Measurements from ENCODE around the gene TEX14. TPM values are rescaled to one million over a fixed set of nuclear protein-coding genes. Genes with fewer than 3 reads are reported as not detected.

The TEX14 gene
- polyA plus RNA-seq, 1 of the 3 experiments (the other 2 are of a cell fraction): 0.02 TPM

DNA sequence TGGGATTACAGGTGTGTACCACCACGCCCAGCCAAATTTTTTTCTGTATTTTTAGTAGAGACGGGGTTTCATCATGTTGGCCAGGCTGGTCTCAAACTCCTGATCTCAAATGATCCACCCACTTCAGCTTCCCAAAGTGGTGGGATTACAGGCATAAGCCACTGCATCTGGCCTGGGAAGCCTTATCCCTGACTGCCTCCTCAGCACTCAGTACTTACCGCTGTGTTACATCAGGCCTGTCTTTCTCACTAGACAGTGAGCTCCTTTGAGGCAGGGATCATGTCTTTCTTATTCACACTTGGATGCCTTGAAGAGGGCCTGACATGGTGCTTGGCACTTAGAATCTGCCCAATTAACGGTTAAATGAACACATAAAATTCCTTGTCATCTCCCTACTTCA, 121.1 kb downstream of the TEX14 start:
- Histone ChIP-seq H3K4me1 (ENCODE audit: control insufficient read depth in 1 of 2, insufficient read depth in 2 of 2, low read depth in 1 of 2, low read length in 1 of 2) (no peaks in the 10 kb centered on the region), H3K9me3 (no peaks in the 10 kb centered on the region), H3K4me2 (no peak overlapping the region), H3K4me3 (ENCODE audit: low read depth in 2 of 2, low read length in 1 of 2) (no peak overlapping the region), H3K36me3 (replicated peaks in 1 of 2; ENCODE audit: control insufficient read depth in 1 of 2, insufficient read depth in 2 of 2, low read length in 1 of 2) (no peaks in the 10 kb centered on the region), H3K9me2 (no peaks in the 10 kb centered on the region), H3K27ac (ENCODE audit: low read depth in 2 of 2, low read length in 1 of 2) (no peak overlapping the region), H3K79me2 (ENCODE audit: insufficient read depth) (no peaks in the 10 kb centered on the region), H3K27me3 (ENCODE audit: insufficient read depth) (no peaks in the 10 kb centered on the region), H3F3A (replicated peaks; ENCODE audit: insufficient read depth) (no peaks in the 10 kb centered on the region), H4K20me1 (ENCODE audit: insufficient read depth) (no peaks in the 10 kb centered on the region), H2AFZ (ENCODE audit: low read depth) (no peak overlapping the region), H3K9ac (no peak overlapping the region)
- CTCF ChIA-PET: interaction anchor here (0.9 to 4.9 kb wide), 4 partner anchors 16 to 434 kb away, joined by 3 to 34 read pairs (median 4); no protein-coding TSS in a partner anchor
- WGBS (ENCODE audit: low lambda C conversion rate): 61% methylated on average over 4 of the region's 4 CpGs
- TF ChIP-seq, protein P1, sequence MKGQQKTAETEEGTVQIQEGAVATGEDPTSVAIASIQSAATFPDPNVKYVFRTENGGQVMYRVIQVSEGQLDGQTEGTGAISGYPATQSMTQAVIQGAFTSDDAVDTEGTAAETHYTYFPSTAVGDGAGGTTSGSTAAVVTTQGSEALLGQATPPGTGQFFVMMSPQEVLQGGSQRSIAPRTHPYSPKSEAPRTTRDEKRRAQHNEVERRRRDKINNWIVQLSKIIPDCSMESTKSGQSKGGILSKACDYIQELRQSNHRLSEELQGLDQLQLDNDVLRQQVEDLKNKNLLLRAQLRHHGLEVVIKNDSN (IDR thresholded peaks at IDR 0.05; ENCODE audit: borderline replicate concordance, low read depth): no peak
- TF ChIP-seq SMC3 (IDR thresholded peaks at IDR 0.05; ENCODE audit: low read depth, low read length) (no peak), RXRA (IDR thresholded peaks at IDR 0.05; ENCODE audit: borderline replicate concordance, low read depth) (no peak), SIN3A (IDR thresholded peaks at IDR 0.05; ENCODE audit: borderline replicate concordance, low read depth, low read length) (no peak), TAF1 (IDR thresholded peaks at IDR 0.05; ENCODE audit: borderline replicate concordance, low read depth, low read length) (no peak), MXI1 (IDR thresholded peaks at IDR 0.05; ENCODE audit: low read depth, low read length) (no peak), POLR2AphosphoS5 (IDR thresholded peaks at IDR 0.05; ENCODE audit: low read depth, low read length) (no peak)
- TF ChIP-seq, protein P2, sequence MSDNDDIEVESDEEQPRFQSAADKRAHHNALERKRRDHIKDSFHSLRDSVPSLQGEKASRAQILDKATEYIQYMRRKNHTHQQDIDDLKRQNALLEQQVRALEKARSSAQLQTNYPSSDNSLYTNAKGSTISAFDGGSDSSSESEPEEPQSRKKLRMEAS (IDR thresholded peaks at IDR 0.05; ENCODE audit: low read depth): no peak
- POLR2A ChIA-PET: no interaction called here
- DNase-seq: no peak

DNA sequence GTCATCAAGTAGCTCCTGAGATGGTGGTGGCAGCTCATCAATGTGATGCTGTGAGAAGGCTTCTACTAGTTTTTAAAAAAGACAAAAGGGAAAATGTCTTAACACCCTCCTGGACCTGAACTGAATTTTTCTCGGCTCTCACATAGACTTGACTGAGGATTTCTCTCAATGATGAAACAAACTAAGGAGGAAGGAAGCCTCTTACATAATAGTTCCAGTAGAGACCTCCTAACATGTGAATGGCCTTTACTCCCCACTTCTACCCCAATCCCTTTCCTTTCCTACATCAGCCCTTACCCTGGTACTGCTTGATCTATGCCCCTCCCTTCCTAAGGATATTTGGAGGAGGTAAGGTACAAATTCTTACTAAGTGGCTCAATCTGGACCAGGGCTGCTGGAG, 122.6 kb downstream of the TEX14 start:
- no peaks in the 10 kb centered on the region for H3K27me3 ChIP-seq (ENCODE audit: insufficient read depth)
- H3K9me2 ChIP-seq: no peaks in the 10 kb centered on the region
- H3K9me3 ChIP-seq: no peaks in the 10 kb centered on the region
- H3K36me3 ChIP-seq (replicated peaks in 1 of 2; ENCODE audit: control insufficient read depth in 1 of 2, insufficient read depth in 2 of 2, low read length in 1 of 2): no peaks in the 10 kb centered on the region
- POLR2A ChIA-PET: no interaction called here
- CTCF ChIA-PET: interaction anchor here (3.1 kb wide), 1 partner anchor 9 kb away, joined by 26 read pairs; no protein-coding TSS in a partner anchor
- H3K27ac ChIP-seq (ENCODE audit: low read depth in 2 of 2, low read length in 1 of 2): no peak overlapping the region
- 63% methylated on average over 1 of the region's 1 CpG for WGBS (ENCODE audit: low lambda C conversion rate)
- no peak overlapping the region for H3K9ac ChIP-seq
- TF ChIP-seq GATA2 (CRISPR knock-in tag; IDR thresholded peaks at IDR 0.05) (no peak), POLR2AphosphoS5 (IDR thresholded peaks at IDR 0.05; ENCODE audit: low read depth, low read length) (no peak), SIN3A (IDR thresholded peaks at IDR 0.05; ENCODE audit: borderline replicate concordance, low read depth, low read length) (no peak), ELF1 (IDR thresholded peaks at IDR 0.05) (no peak), MEF2A (IDR thresholded peaks at IDR 0.05; ENCODE audit: borderline replicate concordance, low read depth) (no peak), RCOR1 (IDR thresholded peaks at IDR 0.05; ENCODE audit: low read length) (no peak), SMC3 (IDR thresholded peaks at IDR 0.05; ENCODE audit: low read depth, low read length) (no peak), NRF1 (IDR thresholded peaks at IDR 0.05; ENCODE audit: low read depth, low read length) (no peak)
- TF ChIP-seq, protein P3, sequence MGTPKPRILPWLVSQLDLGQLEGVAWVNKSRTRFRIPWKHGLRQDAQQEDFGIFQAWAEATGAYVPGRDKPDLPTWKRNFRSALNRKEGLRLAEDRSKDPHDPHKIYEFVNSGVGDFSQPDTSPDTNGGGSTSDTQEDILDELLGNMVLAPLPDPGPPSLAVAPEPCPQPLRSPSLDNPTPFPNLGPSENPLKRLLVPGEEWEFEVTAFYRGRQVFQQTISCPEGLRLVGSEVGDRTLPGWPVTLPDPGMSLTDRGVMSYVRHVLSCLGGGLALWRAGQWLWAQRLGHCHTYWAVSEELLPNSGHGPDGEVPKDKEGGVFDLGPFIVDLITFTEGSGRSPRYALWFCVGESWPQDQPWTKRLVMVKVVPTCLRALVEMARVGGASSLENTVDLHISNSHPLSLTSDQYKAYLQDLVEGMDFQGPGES (IDR thresholded peaks at IDR 0.05; ENCODE audit: low read depth, low read length): no peak
- TF ChIP-seq, protein P4, sequence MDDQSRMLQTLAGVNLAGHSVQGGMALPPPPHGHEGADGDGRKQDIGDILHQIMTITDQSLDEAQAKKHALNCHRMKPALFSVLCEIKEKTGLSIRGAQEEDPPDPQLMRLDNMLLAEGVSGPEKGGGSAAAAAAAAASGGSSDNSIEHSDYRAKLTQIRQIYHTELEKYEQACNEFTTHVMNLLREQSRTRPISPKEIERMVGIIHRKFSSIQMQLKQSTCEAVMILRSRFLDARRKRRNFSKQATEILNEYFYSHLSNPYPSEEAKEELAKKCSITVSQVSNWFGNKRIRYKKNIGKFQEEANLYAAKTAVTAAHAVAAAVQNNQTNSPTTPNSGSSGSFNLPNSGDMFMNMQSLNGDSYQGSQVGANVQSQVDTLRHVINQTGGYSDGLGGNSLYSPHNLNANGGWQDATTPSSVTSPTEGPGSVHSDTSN (IDR thresholded peaks at IDR 0.05): no peak
- no peaks in the 10 kb centered on the region for H3K4me1 ChIP-seq (ENCODE audit: control insufficient read depth in 1 of 2, insufficient read depth in 2 of 2, low read depth in 1 of 2, low read length in 1 of 2)
- H3K4me2 ChIP-seq: no peak overlapping the region
- H3F3A ChIP-seq (replicated peaks; ENCODE audit: insufficient read depth): no peaks in the 10 kb centered on the region
- H3K79me2 ChIP-seq (ENCODE audit: insufficient read depth): no peaks in the 10 kb centered on the region
- H3K4me3 ChIP-seq (ENCODE audit: low read depth in 2 of 2, low read length in 1 of 2): no peak overlapping the region
- no peak overlapping the region for H2AFZ ChIP-seq (ENCODE audit: low read depth)
- DNase-seq: no peak
- H4K20me1 ChIP-seq (ENCODE audit: insufficient read depth): no peaks in the 10 kb centered on the region

Measured in SK-N-SH (cell line).